ENCODE measurements around the gene ITPKA.
A peak's percentile ranks its signal among the peaks of the same experiment; 100 is the strongest.

The ITPKA gene

GRCh38 chr15:41498657-41499056 is 5.0 kb downstream of the ITPKA start:
- H3K27me3 Mint-ChIP-seq, result peaks cover 83% of the 10 kb centered on the region
- DNase-seq, result no peak
- no peak overlapping the region for H3K4me3 Mint-ChIP-seq
- H3K9me3 Mint-ChIP-seq, result no peaks in the 10 kb centered on the region
- H3K27ac Mint-ChIP-seq, result no peak overlapping the region
- H3K4me1 Mint-ChIP-seq (ENCODE audit: low read depth), result peaks cover 27% of the 10 kb centered on the region
- no peaks in the 10 kb centered on the region for H3K36me3 Mint-ChIP-seq (ENCODE audit: low read depth)

GRCh38 chr15:41499109-41499851 is 5.6 kb downstream of the ITPKA start:
- Mint-ChIP-seq H3K4me3 (no peak overlapping the region), H3K4me1 (ENCODE audit: low read depth) (peaks cover 27% of the 10 kb centered on the region), H3K9me3 (no peaks in the 10 kb centered on the region), H3K36me3 (ENCODE audit: low read depth) (no peaks in the 10 kb centered on the region), H3K27me3 (peaks cover 87% of the 10 kb centered on the region), H3K27ac (no peak overlapping the region)
- DNase-seq, result no peak

- no peak overlapping the region for H3K27ac Mint-ChIP-seq
- no peaks in the 10 kb centered on the region for H3K36me3 Mint-ChIP-seq (ENCODE audit: low read depth)
- H3K27me3 Mint-ChIP-seq, result peaks cover 77% of the 10 kb centered on the region
- no peaks in the 10 kb centered on the region for H3K9me3 Mint-ChIP-seq
- DNase-seq, result peak; percentile 65
- peak overlapping the region; percentile 60 for H3K4me3 Mint-ChIP-seq
- H3K4me1 Mint-ChIP-seq (ENCODE audit: low read depth), result peaks cover 24% of the 10 kb centered on the region
These were observed 7.7 kb downstream of the ITPKA start for GRCh38 chr15:41501191-41501917.

- no peaks in the 10 kb centered on the region for H3K36me3 Mint-ChIP-seq (ENCODE audit: low read depth)
- no peaks in the 10 kb centered on the region for H3K9me3 Mint-ChIP-seq
- DNase-seq, result peak; percentile 64
- peaks cover 24% of the 10 kb centered on the region for H3K4me1 Mint-ChIP-seq (ENCODE audit: low read depth)
- no peak overlapping the region for H3K27ac Mint-ChIP-seq
- peak overlapping the region; percentile 45 for H3K4me3 Mint-ChIP-seq
- peaks cover 69% of the 10 kb centered on the region for H3K27me3 Mint-ChIP-seq
These were observed 8.5 kb downstream of the ITPKA start for GRCh38 chr15:41501931-41502794.

GRCh38 chr15:41502795-41503668 is 9.4 kb downstream of the ITPKA start:
- no peaks in the 10 kb centered on the region for H3K36me3 Mint-ChIP-seq (ENCODE audit: low read depth)
- DNase-seq, result no peak
- peak overlapping the region; percentile 45 for H3K4me3 Mint-ChIP-seq
- H3K27ac Mint-ChIP-seq, result no peak overlapping the region
- H3K27me3 Mint-ChIP-seq, result peaks cover 65% of the 10 kb centered on the region
- peaks cover 24% of the 10 kb centered on the region for H3K4me1 Mint-ChIP-seq (ENCODE audit: low read depth)
- H3K9me3 Mint-ChIP-seq, result no peaks in the 10 kb centered on the region

GRCh38 chr15:41503669-41504010 is 10.0 kb downstream of the ITPKA start:
- no peak overlapping the region for H3K27ac Mint-ChIP-seq
- H3K36me3 Mint-ChIP-seq (ENCODE audit: low read depth), result no peaks in the 10 kb centered on the region
- DNase-seq, result no peak
- peaks cover 24% of the 10 kb centered on the region for H3K4me1 Mint-ChIP-seq (ENCODE audit: low read depth)
- no peaks in the 10 kb centered on the region for H3K9me3 Mint-ChIP-seq
- H3K4me3 Mint-ChIP-seq, result no peak overlapping the region
- H3K27me3 Mint-ChIP-seq, result peaks cover 60% of the 10 kb centered on the region

GRCh38 chr15:41504751-41505492 is 11.2 kb downstream of the ITPKA start:
- DNase-seq, result no peak
- Mint-ChIP-seq H3K27me3 (peaks cover 48% of the 10 kb centered on the region), H3K4me3 (no peak overlapping the region), H3K4me1 (ENCODE audit: low read depth) (peaks cover 24% of the 10 kb centered on the region), H3K9me3 (no peaks in the 10 kb centered on the region), H3K36me3 (ENCODE audit: low read depth) (no peaks in the 10 kb centered on the region), H3K27ac (no peak overlapping the region)

GRCh38 chr15:41505776-41506175 is 12.1 kb downstream of the ITPKA start:
- no peak overlapping the region for H3K27ac Mint-ChIP-seq
- DNase-seq, result no peak
- H3K4me1 Mint-ChIP-seq (ENCODE audit: low read depth), result peaks cover 21% of the 10 kb centered on the region
- no peaks in the 10 kb centered on the region for H3K36me3 Mint-ChIP-seq (ENCODE audit: low read depth)
- no peak overlapping the region for H3K4me3 Mint-ChIP-seq
- H3K27me3 Mint-ChIP-seq, result peaks cover 48% of the 10 kb centered on the region
- H3K9me3 Mint-ChIP-seq, result no peaks in the 10 kb centered on the region

- DNase-seq, result no peak
- H3K27me3 Mint-ChIP-seq, result peaks cover 41% of the 10 kb centered on the region
- H3K9me3 Mint-ChIP-seq, result no peaks in the 10 kb centered on the region
- H3K4me3 Mint-ChIP-seq, result no peak overlapping the region
- no peak overlapping the region for H3K27ac Mint-ChIP-seq
- peaks cover 13% of the 10 kb centered on the region for H3K4me1 Mint-ChIP-seq (ENCODE audit: low read depth)
- no peaks in the 10 kb centered on the region for H3K36me3 Mint-ChIP-seq (ENCODE audit: low read depth)
These were observed 13.2 kb downstream of the ITPKA start for GRCh38 chr15:41506796-41507341.

GRCh38 chr15:41507820-41508290 is 14.2 kb downstream of the ITPKA start:
- H3K4me3 Mint-ChIP-seq, result no peak overlapping the region
- no peaks in the 10 kb centered on the region for H3K9me3 Mint-ChIP-seq
- peaks cover 13% of the 10 kb centered on the region for H3K4me1 Mint-ChIP-seq (ENCODE audit: low read depth)
- H3K36me3 Mint-ChIP-seq (ENCODE audit: low read depth), result no peaks in the 10 kb centered on the region
- DNase-seq, result no peak
- no peak overlapping the region for H3K27ac Mint-ChIP-seq
- peaks cover 40% of the 10 kb centered on the region for H3K27me3 Mint-ChIP-seq

GRCh38 chr15:41510728-41511127 is 17.1 kb downstream of the ITPKA start:
- Mint-ChIP-seq H3K36me3 (ENCODE audit: low read depth) (peaks cover 4% of the 10 kb centered on the region), H3K27me3 (peaks cover 41% of the 10 kb centered on the region), H3K4me3 (no peak overlapping the region), H3K4me1 (ENCODE audit: low read depth) (peaks cover 25% of the 10 kb centered on the region), H3K9me3 (no peaks in the 10 kb centered on the region), H3K27ac (no peak overlapping the region)
- no peak for DNase-seq

GRCh38 chr15:41511331-41511898 is 17.7 kb downstream of the ITPKA start:
- Mint-ChIP-seq H3K4me1 (ENCODE audit: low read depth) (peaks cover 25% of the 10 kb centered on the region), H3K27ac (no peak overlapping the region), H3K9me3 (no peaks in the 10 kb centered on the region), H3K27me3 (peaks cover 41% of the 10 kb centered on the region), H3K36me3 (ENCODE audit: low read depth) (peaks cover 9% of the 10 kb centered on the region), H3K4me3 (no peak overlapping the region)
- no peak for DNase-seq

GRCh38 chr15:41511899-41512369 is 18.3 kb downstream of the ITPKA start:
- peaks cover 14% of the 10 kb centered on the region for H3K36me3 Mint-ChIP-seq (ENCODE audit: low read depth)
- peak; percentile 52 for DNase-seq
- no peak overlapping the region for H3K27ac Mint-ChIP-seq
- no peaks in the 10 kb centered on the region for H3K9me3 Mint-ChIP-seq
- peak overlapping the region; percentile 58 for H3K4me3 Mint-ChIP-seq
- H3K4me1 Mint-ChIP-seq (ENCODE audit: low read depth), result peaks cover 25% of the 10 kb centered on the region
- H3K27me3 Mint-ChIP-seq, result peaks cover 41% of the 10 kb centered on the region
